Upper lobe of left lung (tissue), 4 donors: Measurements from ENCODE around the gene ATPAF2.

Source experiments
- EP300 ChIP-seq, 4 donors: sonication (generic); formaldehyde crosslinking; IDR thresholded peaks; one replicate each; pipeline ENCODE4 v1.5.1; 2017; ENCODE audit warnings: antibody characterized with exemption in 4 of 4, control low read depth in 2 of 4
- POLR2A ChIP-seq, 4 donors: fragments of 450-650 bp; IDR thresholded peaks; one replicate each; pipeline ENCODE4 v1.5.1; 2016 to 2017; ENCODE audit warnings: antibody characterized with exemption in 4 of 4, mild to moderate bottlenecking in 2 of 4
- POLR2AphosphoS5 ChIP-seq, 2 donors: sonication (generic); formaldehyde crosslinking; IDR thresholded peaks; one replicate each; pipeline ENCODE4 v1.5.1; 2017; ENCODE audit warnings: antibody characterized with exemption in 2 of 2
- TF ChIP-seq, protein P1 (sequence below), 6 experiments: fragments of 450-650 bp in 4 of 6; fragments of 200-600 bp in 2 of 6; sonication (generic) in 2 of 6; IDR thresholded peaks; one replicate each; pipeline ENCODE4 v1.5.1; 2016 to 2019; ENCODE audit warnings: antibody characterized with exemption in 6 of 6

DNA sequence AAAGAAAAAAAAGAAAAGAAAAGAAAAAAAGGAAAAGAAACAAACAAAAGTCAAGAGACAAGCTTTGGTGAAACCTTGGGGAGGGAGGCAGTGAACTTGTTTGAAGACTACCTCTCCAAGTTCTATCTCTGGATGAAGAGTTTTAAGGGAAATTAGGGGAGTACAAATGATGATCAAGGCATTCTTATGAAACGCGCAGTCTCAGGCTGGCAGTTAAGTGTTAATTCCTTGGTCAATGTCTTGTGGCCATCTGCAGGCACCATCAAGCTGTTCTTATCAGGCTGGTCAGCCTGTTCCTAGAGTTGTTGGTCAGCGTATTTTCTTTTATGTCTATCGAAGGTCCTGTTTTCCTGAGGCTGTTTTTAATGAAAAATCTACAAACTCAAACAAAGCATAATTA lies 40.6 kb upstream of the ATPAF2 start:
- TF ChIP-seq, protein P1, sequence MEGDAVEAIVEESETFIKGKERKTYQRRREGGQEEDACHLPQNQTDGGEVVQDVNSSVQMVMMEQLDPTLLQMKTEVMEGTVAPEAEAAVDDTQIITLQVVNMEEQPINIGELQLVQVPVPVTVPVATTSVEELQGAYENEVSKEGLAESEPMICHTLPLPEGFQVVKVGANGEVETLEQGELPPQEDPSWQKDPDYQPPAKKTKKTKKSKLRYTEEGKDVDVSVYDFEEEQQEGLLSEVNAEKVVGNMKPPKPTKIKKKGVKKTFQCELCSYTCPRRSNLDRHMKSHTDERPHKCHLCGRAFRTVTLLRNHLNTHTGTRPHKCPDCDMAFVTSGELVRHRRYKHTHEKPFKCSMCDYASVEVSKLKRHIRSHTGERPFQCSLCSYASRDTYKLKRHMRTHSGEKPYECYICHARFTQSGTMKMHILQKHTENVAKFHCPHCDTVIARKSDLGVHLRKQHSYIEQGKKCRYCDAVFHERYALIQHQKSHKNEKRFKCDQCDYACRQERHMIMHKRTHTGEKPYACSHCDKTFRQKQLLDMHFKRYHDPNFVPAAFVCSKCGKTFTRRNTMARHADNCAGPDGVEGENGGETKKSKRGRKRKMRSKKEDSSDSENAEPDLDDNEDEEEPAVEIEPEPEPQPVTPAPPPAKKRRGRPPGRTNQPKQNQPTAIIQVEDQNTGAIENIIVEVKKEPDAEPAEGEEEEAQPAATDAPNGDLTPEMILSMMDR (IDR thresholded peaks at IDR 0.05) = no peak
- TF ChIP-seq POLR2AphosphoS5 (IDR thresholded peaks at IDR 0.05) = no peak
- no peak for TF ChIP-seq POLR2A (IDR thresholded peaks at IDR 0.05)
- TF ChIP-seq EP300 (IDR thresholded peaks at IDR 0.05) = no peak
